NCI-H2107 treated with DMSO at 0.1 percent for 48 hours (cell line): ENCODE results near the gene SPATC1L.

Source experiments
- DNase-seq: peaks from one replicate; lab custom pipeline; 2025; ENCODE audit not compliant: unreplicated experiment; lab: John Stamatoyannopoulos, UW

The SPATC1L gene

GRCh38 chr21:46165098-46165497, 19.2 kb downstream of the SPATC1L start:
- no peak for DNase-seq

DNA sequence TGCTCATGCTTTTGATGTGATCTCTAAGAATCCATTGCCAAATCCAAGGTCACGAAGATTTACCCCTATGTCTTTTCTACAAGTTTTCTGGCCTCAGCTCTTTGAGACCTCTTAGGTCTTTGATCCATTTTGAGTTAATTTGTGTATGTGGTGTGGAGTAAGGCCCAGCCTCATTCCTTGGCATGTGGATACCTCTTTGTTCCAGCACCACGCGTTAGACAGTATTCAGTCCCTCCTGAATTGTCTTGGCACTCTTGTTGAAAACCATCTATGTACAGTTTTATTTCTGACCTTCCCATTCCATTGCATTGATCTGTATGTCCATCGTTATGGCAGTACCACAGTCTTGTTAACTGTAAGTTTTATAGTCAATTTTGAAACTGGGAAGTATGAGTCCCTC, 20.9 kb downstream of the SPATC1L start:
- no peak for DNase-seq

- DNase-seq, result no peak
These were observed 22.3 kb downstream of the SPATC1L start for GRCh38 chr21:46161633-46162592.

- no peak for DNase-seq
These were observed 23.2 kb downstream of the SPATC1L start for GRCh38 chr21:46160907-46161632.

- DNase-seq, result no peak
These were observed 23.7 kb downstream of the SPATC1L start for GRCh38 chr21:46160657-46160906.

DNA sequence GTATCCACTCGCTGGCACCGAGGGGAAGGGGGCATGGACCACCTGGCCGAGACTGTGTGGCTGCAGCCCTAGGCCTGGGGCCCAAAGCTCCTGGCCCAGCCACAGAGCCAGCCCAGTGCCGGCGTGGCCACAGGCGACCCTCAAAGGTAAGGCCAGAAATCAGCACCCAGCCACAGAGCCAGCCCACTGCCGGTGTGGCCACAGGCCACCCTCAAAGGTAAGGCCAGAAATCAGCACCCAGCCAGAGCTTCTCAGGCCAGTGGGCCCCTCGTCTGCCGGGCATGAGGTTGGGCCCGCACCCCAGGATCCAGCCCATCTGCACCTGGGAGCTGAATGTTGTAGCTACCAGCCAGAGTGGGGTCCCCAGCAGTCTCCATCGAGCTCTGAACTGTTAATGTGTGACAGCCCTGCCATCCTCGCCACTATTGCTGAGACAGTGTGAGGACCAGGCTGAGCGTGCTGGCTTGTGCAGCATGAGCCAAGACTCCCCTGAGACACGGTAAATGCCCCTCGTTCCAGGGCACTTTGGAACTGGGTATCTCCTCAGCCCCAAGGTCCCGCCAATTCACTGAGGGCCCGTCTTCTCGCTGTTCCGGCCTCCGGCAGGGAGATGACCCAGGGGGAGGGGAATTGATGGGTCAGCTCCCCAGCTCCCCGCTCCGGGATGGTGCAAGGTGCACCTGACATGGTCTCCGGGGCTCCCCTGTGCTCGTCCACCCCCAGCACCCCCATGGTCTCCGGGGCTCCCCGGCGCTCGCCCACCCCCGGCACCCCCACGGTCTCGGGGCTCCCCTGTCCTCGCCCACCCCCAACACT, 24.2 kb downstream of the SPATC1L start:
- no peak for DNase-seq

GRCh38 chr21:46159390-46159789, 24.9 kb downstream of the SPATC1L start:
- no peak for DNase-seq

DNA sequence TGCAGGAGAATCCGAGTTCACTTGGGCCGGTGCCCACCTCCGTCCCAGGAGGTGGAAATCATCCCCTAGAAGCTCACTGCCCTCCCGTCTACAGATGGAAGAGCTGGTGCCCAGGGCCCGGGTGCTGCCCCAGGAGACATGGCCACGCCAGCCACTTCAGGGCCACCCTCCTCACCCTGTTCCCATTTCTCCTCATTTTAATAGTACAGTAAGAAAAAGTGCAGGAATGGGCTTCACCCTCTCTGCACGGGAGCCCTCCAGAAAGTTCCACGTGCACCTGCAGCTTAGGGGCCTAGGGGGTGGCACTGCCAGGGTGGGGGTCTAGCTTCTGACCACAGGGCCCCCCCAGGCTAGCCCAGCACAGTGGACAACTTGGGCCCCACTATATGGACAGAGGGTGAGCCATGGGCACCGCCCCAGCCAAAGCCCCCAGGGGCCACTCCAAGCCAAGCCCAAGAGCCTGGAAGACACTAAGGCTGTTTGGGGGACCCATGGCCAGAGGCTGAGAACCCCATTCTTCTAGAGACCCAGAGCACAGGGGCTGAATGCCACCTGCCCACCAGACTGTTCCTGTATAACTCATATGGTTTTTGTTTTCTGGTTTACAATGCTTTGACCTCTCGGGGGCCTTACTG, 25.5 kb downstream of the SPATC1L start:
- no peak for DNase-seq

DNA sequence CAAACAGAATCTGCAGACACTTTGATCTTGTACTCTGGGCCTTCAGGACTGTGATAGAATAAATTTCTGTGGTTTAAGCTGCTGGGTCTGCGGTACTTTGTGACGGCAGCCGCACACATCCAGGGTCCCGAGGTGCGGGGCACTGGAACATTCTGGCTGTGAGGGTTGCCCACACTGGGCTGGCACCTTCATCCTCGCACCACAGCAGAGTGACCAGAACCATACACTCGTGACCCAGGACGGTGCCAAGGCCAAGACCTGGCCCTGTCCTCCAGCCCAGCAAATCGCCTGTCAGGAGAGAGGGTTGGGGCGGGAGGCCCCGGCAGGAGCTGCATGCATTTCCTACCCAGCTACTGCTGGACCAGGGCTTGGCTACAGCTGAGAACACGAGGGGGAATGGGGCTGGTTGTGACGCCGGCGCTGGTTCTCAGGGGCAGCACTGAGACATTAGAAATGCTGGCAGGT, 26.2 kb downstream of the SPATC1L start:
- no peak for DNase-seq

DNA sequence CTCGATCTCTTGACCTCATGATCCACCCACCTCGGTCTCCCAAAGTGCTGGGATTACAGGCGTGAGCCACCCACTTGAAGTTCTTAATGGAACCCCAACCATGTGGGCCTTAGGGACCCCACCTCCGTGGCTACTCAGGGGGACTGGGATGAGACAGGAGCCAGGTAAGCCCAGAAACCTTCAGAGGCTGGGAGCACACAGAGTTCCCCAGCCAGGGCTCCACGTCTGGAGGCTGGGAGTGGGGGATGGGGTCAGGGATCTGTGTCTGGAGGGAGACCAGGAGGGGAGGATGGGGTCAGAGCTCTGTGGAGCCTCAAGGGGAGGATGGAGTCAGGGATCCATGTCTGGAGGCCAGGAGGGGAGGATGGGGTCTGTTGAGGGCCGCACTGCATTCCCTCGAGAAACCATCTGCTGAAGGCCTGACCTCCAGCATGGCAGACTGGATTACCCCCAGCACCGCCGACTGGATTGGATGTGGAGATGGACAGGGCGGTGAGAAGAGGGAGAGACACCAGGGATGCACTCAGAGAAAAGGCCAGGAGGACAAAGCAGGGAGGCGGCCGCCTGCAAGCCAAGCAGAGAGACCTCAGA, 26.8 kb downstream of the SPATC1L start:
- no peak for DNase-seq

DNA sequence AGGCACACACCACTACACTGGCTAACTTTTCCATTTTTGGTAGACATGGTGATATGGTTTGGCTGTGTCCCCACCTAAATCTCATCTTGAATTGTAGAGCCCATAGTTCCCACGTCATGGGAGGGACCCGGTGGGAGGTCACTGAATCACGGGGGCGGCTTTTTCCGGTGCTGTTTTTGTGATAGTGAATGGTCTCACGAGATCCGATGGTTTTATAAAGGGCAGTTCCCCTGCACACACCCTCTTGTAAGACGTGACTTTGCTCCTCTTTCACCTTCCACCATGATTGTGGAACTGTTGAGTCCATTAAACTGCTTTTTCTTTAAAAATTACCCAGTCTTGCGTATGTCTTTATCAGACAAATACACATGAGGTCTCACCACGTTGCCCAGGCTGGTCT, 27.6 kb downstream of the SPATC1L start:
- no peak for DNase-seq

DNA sequence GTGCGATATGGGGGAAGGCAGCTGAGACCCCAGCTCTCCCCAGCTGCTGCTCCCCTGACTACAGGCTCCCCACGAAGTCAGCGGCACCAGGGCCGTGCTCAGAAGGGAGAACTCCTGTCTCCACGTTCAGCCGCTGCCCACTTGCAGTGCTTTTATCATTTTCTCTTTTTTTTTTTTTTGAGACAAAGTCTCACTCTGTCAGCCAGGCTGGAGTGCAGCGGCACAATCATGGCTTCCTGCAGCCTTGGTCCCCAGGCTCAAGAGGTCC, 27.9 kb downstream of the SPATC1L start:
- no peak for DNase-seq

- DNase-seq, result no peak
These were observed 28.5 kb downstream of the SPATC1L start, which contains the start of gene FTCD for GRCh38 chr21:46155514-46156377. Gene FTCD (minus strand): TSS chr21:46155579. CDS start chr21:46155523, 56 bp downstream.

GRCh38 chr21:46154955-46155513, 29.2 kb downstream of the SPATC1L start:
- DNase-seq, result no peak

- DNase-seq, result no peak
These were observed 29.9 kb downstream of the SPATC1L start for GRCh38 chr21:46154155-46154954.

DNA sequence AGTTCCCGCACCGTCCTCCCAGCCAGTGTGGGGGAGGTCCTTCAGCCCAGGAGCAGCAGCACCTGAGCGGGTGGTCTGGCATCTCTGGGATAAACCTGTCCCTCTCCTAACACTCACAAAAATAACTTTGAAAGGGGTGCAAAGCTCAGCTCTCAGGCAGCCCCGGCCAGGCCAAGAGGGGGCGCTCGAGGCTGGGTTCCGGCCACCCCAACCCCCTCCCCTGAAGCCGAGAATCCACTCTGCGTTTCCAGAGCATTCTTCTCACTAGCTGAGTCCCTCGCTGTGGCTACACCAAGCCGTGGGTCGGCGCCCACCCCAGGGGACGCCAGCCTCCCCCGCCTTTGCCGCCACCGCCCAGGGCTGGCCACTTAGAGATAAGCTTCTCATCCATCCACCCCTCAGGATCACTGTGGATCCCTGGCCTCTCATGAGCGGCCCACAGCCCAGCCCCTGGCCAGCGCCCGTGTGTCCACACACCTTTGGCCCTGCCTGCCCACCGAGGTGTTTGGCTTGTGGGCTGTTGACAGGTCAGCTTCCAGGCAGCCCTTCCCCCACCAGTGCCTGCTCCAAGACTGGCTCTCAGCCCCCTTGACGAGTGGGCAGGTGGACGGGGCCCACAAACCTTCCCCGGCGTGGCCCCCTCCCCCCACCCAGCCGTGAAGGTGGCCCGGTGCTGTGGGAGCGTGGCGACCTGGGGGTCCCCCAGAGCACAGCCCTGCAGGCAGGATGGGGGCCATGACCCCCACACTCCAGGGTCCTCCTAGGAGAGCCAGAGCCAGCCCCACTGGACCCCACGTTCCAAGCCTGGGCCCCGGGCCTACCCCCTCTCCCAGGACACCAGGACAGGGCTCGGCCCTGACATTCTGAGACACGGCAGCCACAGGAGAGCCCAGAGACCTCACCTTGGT, 30.8 kb downstream of the SPATC1L start:
- DNase-seq, result no peak

- DNase-seq, result no peak
These were observed 31.4 kb downstream of the SPATC1L start for GRCh38 chr21:46152927-46153246.
